Heart left ventricle (tissue), 13 donors: ENCODE data around the gene MDFIC.

ENCODE experiments used
- POLR2A ChIP-seq, 2 donors: fragments of 450-650 bp; IDR thresholded peaks; one replicate each; pipeline ENCODE4 v1.6.1; 2017; ENCODE audit warnings: antibody characterized with exemption in 2 of 2, mild to moderate bottlenecking in 2 of 2, moderate library complexity in 2 of 2
- TF ChIP-seq, protein P1 (sequence below), 12 donors: fragments of 200-600 bp; sonication (generic) in 4 of 12; IDR thresholded peaks; one replicate each; pipeline versions ENCODE4 v1.5.0 to v1.8.0; 2018 to 2022; ENCODE audit warnings: antibody characterized with exemption in 12 of 12, mild to moderate bottlenecking in 5 of 12
- donor health status: ischemic (EF 13 %, LVEDD 7.1; RV severe dilation, severe dysfunction).
- donor health status: DM: no; HTN: yes; CAD: no.
- donor health status: DM: no; HTN: no; CAD: no.
- donor health status: ischemic (EF 25% LVEDD 6.9; RV normal size, moderate dysfunction).
- donor health status: ischemic (EF 25% LVEDD 5.7; RV mildly dilated, moderate dysfunction).
- donor health status: ischemic (EF 35%, LVEDD 5.7; RV mildly dilated, moderate dysfunction).
- donor health status: nonischemic (EF 11% LVEDD 7.7; RV severe dilation, severe dysfunction).
- donor health status: DM: yes; HTN: yes; CAD: no.
- donor health status: PGD.
- donor health status: ischemic (EF 29% LVEDD 5.4; RV normal size, mild dysfunction).
- donor health status: nonischemic (EF 23%, LVEDD 6.1; RV moderate dilation, normal function).

DNA sequence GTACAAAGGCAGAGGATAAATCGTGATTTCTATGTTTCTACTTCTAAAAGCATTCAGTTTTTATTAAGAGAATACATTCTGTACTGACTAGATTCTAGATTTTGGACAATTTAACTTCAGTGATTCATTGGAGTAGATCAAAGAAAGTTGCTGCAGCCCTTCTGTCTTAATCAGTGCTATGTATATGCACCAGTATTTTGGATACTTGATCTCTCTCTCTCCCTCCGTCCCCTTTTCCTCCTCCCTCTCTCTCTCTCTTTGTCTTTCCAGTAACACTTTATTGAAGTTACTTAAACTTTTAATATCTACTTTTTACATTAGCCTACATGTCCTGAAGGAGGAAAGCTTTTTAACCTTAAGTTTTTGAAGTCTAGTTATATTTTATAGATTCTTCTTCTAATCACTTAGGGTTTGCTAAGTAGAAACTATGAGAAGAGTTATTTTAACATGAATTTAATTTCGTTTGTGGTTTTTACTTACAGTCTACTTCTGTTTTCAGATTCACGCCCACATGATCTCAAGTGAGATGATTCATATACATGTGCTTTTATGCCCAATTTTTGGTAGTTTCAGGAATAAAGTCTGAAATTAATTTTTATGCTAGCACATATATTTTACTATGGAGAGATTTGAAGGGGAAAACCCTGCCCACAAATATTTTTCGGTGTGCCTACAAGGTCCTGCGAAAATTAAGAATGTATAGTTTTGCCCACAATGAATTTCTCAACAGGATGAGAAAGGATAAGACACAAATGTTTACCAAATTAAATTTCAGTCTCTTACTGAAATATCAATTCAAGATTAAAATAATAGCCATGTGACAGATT, 9.1 kb downstream of the MDFIC start:
- no peak for TF ChIP-seq POLR2A (IDR thresholded peaks at IDR 0.05)
- TF ChIP-seq, protein P1, sequence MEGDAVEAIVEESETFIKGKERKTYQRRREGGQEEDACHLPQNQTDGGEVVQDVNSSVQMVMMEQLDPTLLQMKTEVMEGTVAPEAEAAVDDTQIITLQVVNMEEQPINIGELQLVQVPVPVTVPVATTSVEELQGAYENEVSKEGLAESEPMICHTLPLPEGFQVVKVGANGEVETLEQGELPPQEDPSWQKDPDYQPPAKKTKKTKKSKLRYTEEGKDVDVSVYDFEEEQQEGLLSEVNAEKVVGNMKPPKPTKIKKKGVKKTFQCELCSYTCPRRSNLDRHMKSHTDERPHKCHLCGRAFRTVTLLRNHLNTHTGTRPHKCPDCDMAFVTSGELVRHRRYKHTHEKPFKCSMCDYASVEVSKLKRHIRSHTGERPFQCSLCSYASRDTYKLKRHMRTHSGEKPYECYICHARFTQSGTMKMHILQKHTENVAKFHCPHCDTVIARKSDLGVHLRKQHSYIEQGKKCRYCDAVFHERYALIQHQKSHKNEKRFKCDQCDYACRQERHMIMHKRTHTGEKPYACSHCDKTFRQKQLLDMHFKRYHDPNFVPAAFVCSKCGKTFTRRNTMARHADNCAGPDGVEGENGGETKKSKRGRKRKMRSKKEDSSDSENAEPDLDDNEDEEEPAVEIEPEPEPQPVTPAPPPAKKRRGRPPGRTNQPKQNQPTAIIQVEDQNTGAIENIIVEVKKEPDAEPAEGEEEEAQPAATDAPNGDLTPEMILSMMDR (IDR thresholded peaks at IDR 0.05) = no peak
